ENCODE data around the gene ETV6.

GRCh38 chr12:11767798-11768197, 118.3 kb downstream of the ETV6 start:
- TF ChIP-seq POLR2A (IDR thresholded peaks at IDR 0.05) = no peak
- TF ChIP-seq, protein P1, sequence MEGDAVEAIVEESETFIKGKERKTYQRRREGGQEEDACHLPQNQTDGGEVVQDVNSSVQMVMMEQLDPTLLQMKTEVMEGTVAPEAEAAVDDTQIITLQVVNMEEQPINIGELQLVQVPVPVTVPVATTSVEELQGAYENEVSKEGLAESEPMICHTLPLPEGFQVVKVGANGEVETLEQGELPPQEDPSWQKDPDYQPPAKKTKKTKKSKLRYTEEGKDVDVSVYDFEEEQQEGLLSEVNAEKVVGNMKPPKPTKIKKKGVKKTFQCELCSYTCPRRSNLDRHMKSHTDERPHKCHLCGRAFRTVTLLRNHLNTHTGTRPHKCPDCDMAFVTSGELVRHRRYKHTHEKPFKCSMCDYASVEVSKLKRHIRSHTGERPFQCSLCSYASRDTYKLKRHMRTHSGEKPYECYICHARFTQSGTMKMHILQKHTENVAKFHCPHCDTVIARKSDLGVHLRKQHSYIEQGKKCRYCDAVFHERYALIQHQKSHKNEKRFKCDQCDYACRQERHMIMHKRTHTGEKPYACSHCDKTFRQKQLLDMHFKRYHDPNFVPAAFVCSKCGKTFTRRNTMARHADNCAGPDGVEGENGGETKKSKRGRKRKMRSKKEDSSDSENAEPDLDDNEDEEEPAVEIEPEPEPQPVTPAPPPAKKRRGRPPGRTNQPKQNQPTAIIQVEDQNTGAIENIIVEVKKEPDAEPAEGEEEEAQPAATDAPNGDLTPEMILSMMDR (IDR thresholded peaks at IDR 0.05) = no peak

Measured in testis (tissue), 2 donors.